WTC11 (cell line): Measurements from ENCODE around the gene ORM2. TPM values are rescaled to one million over a fixed set of nuclear protein-coding genes. Genes with fewer than 3 reads are reported as not detected.

ENCODE experiments used
- ATAC-seq: fragments of 200-7000 bp; cut with Tn5 transposase; 2 replicates; pipeline ENCODE4 v1.10.0; 2021; ENCODE audit warnings: mild to moderate bottlenecking, moderate library complexity
- CTCF ChIA-PET: fragments of 300-600 bp; sonication (Branson Sonifier 250); formaldehyde crosslinking; loops from one replicate; lab custom pipeline; 2021; ENCODE audit warnings: antibody characterized with exemption; lab: Charles Lee
- POLR2A ChIA-PET: fragments of 350-600 bp; sonication (Branson Sonifier 250); formaldehyde crosslinking; loops from one replicate; lab custom pipeline; 2021; ENCODE audit warnings: antibody characterized with exemption; lab: Charles Lee
- DNase-seq: peaks from one replicate; pipeline ENCODE4 v3.0.0; 2021; ENCODE audit warnings: low spot score
- H3K27ac Mint-ChIP-seq: 2 replicates; pipeline ENCODE4 v1.8.0; 2021; ENCODE audit warnings: mixed read lengths
- H3K27me3 Mint-ChIP-seq: 2 replicates; pipeline ENCODE4 v1.8.0; 2021; ENCODE audit warnings: low read depth, mild to moderate bottlenecking, moderate library complexity, mixed read lengths
- H3K36me3 Mint-ChIP-seq: 2 replicates; pipeline ENCODE4 v1.8.0; 2021; ENCODE audit warnings: mixed read lengths
- H3K4me1 Mint-ChIP-seq: 2 replicates; pipeline ENCODE4 v1.8.0; 2022; ENCODE audit warnings: mixed read lengths
- H3K4me3 Mint-ChIP-seq: 2 replicates; pipeline ENCODE4 v1.8.0; 2021; ENCODE audit warnings: mild to moderate bottlenecking, moderate library complexity, mixed read lengths
- H3K9me3 Mint-ChIP-seq: 2 replicates; pipeline ENCODE4 v1.8.0; 2021; ENCODE audit warnings: mixed read lengths
- AFF4 ChIP-seq: sonication (generic); formaldehyde crosslinking; IDR thresholded peaks from 2 replicates; pipeline ENCODE4 v1.8.1; 2023; ENCODE audit warnings: mild to moderate bottlenecking, missing genetic modification reagents, borderline replicate concordance
- ATF6 ChIP-seq: sonication (generic); formaldehyde crosslinking; IDR thresholded peaks from 2 replicates; pipeline ENCODE4 v1.8.1; 2023; ENCODE audit warnings: mild to moderate bottlenecking, missing genetic modification reagents
- CREM ChIP-seq: sonication (generic); formaldehyde crosslinking; IDR thresholded peaks from 2 replicates; pipeline ENCODE4 v1.8.1; 2022; ENCODE audit warnings: mild to moderate bottlenecking, missing genetic modification reagents, moderate library complexity
- CTCF ChIP-seq: fragments of 200-600 bp; IDR thresholded peaks from 2 replicates; pipeline ENCODE4 v1.8.0; 2022; ENCODE audit warnings: antibody characterized with exemption
- E2F5 ChIP-seq: sonication (generic); formaldehyde crosslinking; IDR thresholded peaks from 2 replicates; pipeline ENCODE4 v1.8.1; 2022; ENCODE audit warnings: mild to moderate bottlenecking, moderate library complexity, missing genetic modification reagents
- ETV6 ChIP-seq: sonication (generic); formaldehyde crosslinking; IDR thresholded peaks from 2 replicates; pipeline ENCODE4 v1.8.1; 2022; ENCODE audit warnings: mild to moderate bottlenecking, missing genetic modification reagents
- FOXP1 ChIP-seq: sonication (generic); formaldehyde crosslinking; IDR thresholded peaks from 2 replicates; pipeline ENCODE4 v1.8.0; 2022; ENCODE audit warnings: missing genetic modification reagents, mild to moderate bottlenecking, moderate library complexity, borderline replicate concordance
- GTF2I ChIP-seq: fragments of 250-450 bp; sonication (Bioruptor Pico); conservative IDR thresholded peaks from 2 replicates; pipeline ENCODE4 v1.4.0; 2021; ENCODE audit warnings: mild to moderate bottlenecking
- OVOL2 ChIP-seq: fragments of 250-450 bp; sonication (Bioruptor Pico); IDR thresholded peaks from 2 replicates; pipeline ENCODE4 v1.9.0; 2021; ENCODE audit warnings: mild to moderate bottlenecking, borderline replicate concordance
- RELA ChIP-seq: sonication (generic); formaldehyde crosslinking; IDR thresholded peaks from 2 replicates; pipeline ENCODE4 v1.8.1; 2022; ENCODE audit warnings: missing genetic modification reagents, mild to moderate bottlenecking, borderline replicate concordance
- STAT6 ChIP-seq: sonication (generic); formaldehyde crosslinking; conservative IDR thresholded peaks from 2 replicates; pipeline ENCODE4 v1.8.1; 2023; ENCODE audit warnings: mild to moderate bottlenecking, low read depth, missing genetic modification reagents, moderate library complexity
- TCF7 ChIP-seq: sonication (generic); formaldehyde crosslinking; IDR thresholded peaks from 2 replicates; pipeline ENCODE4 v1.8.0; 2022; ENCODE audit warnings: mild to moderate bottlenecking, low read depth, missing genetic modification reagents, moderate library complexity
- ZNF425 ChIP-seq: fragments of 250-450 bp; sonication (Bioruptor Pico); conservative IDR thresholded peaks from 2 replicates; pipeline ENCODE4 v1.9.0; 2021; ENCODE audit warnings: mild to moderate bottlenecking
- ZNF512 ChIP-seq: sonication (generic); formaldehyde crosslinking; IDR thresholded peaks from 2 replicates; pipeline ENCODE4 v1.8.1; 2022; ENCODE audit warnings: missing genetic modification reagents, borderline replicate concordance
- total RNA-seq: library from RNA; stranded (reverse); gene quantifications from 3 replicates; pipeline ENCODE4 v1.2.3, GENCODE V29; 2021

Gene ORM2
- total RNA-seq, 1 experiment from 2014 or later = 1.6 TPM

- ATAC-seq = no peak
- ChIA-PET CTCF (no interaction called here), POLR2A (interaction anchor here (1.3 kb wide), 1 partner anchor 37 kb away, joined by 3 read pairs; the partner anchor contains the start of gene AKNA)
- Mint-ChIP-seq H3K36me3 (peaks cover 37% of the 10 kb centered on the region), H3K4me3 (no peak overlapping the region), H3K27me3 (no peaks in the 10 kb centered on the region), H3K27ac (no peak overlapping the region), H3K4me1 (peaks cover 17% of the 10 kb centered on the region), H3K9me3 (no peaks in the 10 kb centered on the region)
- TF ChIP-seq AFF4 (CRISPR knock-in tag) = no peak
- TF ChIP-seq GTF2I (CRISPR knock-in tag) = no peak
- no peak for TF ChIP-seq CREM (CRISPR knock-in tag)
- no peak for TF ChIP-seq FOXP1 (CRISPR knock-in tag)
- TF ChIP-seq STAT6 (CRISPR knock-in tag) = no peak
- DNase-seq = no peak
Observed at GRCh38 chr9:114350636-114351401, 21.1 kb downstream of the ORM2 start.

- CTCF ChIA-PET = no interaction called here
- Mint-ChIP-seq H3K27me3 (no peaks in the 10 kb centered on the region), H3K36me3 (peaks cover 31% of the 10 kb centered on the region), H3K9me3 (no peaks in the 10 kb centered on the region), H3K4me3 (no peak overlapping the region), H3K4me1 (peaks cover 17% of the 10 kb centered on the region), H3K27ac (no peak overlapping the region)
- ATAC-seq (no peak), DNase-seq (no peak)
- POLR2A ChIA-PET = no interaction called here
- no peak for TF ChIP-seq CTCF
- no peak for TF ChIP-seq E2F5
Observed at GRCh38 chr9:114351932-114352331, 22.3 kb downstream of the ORM2 start.

GRCh38 chr9:114355821-114356220, 26.2 kb downstream of the ORM2 start:
- ChIA-PET POLR2A (no interaction called here), CTCF (no interaction called here)
- DNase-seq (no peak), ATAC-seq (no peak)
- Mint-ChIP-seq H3K27ac (no peak overlapping the region), H3K4me1 (no peaks in the 10 kb centered on the region), H3K4me3 (no peak overlapping the region), H3K27me3 (no peaks in the 10 kb centered on the region), H3K36me3 (peaks cover 36% of the 10 kb centered on the region), H3K9me3 (no peaks in the 10 kb centered on the region)
- TF ChIP-seq OVOL2 (CRISPR knock-in tag) = no peak
- TF ChIP-seq ZNF425 (CRISPR knock-in tag) = no peak
- TF ChIP-seq ETV6 = no peak
- TF ChIP-seq RELA (CRISPR knock-in tag) = no peak
- no peak for TF ChIP-seq TCF7 (CRISPR knock-in tag)
- no peak for TF ChIP-seq ZNF512 (CRISPR knock-in tag)
- no peak for TF ChIP-seq ATF6
